Body of pancreas (tissue), 4 donors: Measurements from ENCODE around the gene MAZ.

ENCODE experiments used
- CTCF ChIP-seq, 7 experiments: fragments of 450-650 bp in 4 of 7; fragments of 200-600 bp in 3 of 7; sonication (generic) in 3 of 7; IDR thresholded peaks; one replicate each; pipeline ENCODE4 v1.5.1; 2016 to 2019; ENCODE audit warnings: antibody characterized with exemption in 7 of 7
- POLR2A ChIP-seq, 3 donors: fragments of 450-650 bp; IDR thresholded peaks; one replicate each; pipeline ENCODE4 v1.6.1; 2016; ENCODE audit warnings: antibody characterized with exemption in 3 of 3, mild to moderate bottlenecking in 2 of 3

GRCh38 chr16:29804455-29805231, 1.7 kb upstream of the MAZ start:
- no peak for TF ChIP-seq CTCF (IDR thresholded peaks at IDR 0.05)
- no peak for TF ChIP-seq POLR2A (IDR thresholded peaks at IDR 0.05)
